NCI-H2196 (cell line): ENCODE data around the gene CACNA1C.
"Not testable (repeated sequence)": the region's sequence is repeated elsewhere in the genome, so short reads cannot be mapped to it uniquely, and the experiment has no call there.

Experiments
- DNase-seq: peaks from one replicate; lab custom pipeline; 2025; ENCODE audit not compliant: unreplicated experiment; lab: John Stamatoyannopoulos, UW

Gene CACNA1C

GRCh38 chr12:2110127-2110526, 57.3 kb downstream of the CACNA1C start:
- DNase-seq: no peak

- DNase-seq: no peak
Measured at GRCh38 chr12:2110849-2111566, 58.2 kb downstream of the CACNA1C start.

GRCh38 chr12:2111826-2112225, 59.0 kb downstream of the CACNA1C start:
- DNase-seq: no peak

- DNase-seq: no peak
Measured at GRCh38 chr12:2112401-2112800, 59.6 kb downstream of the CACNA1C start.

- no peak for DNase-seq
Measured at GRCh38 chr12:2113119-2113912, 60.5 kb downstream of the CACNA1C start.

- DNase-seq: no peak
Measured at GRCh38 chr12:2114071-2114470, 61.3 kb downstream of the CACNA1C start.

GRCh38 chr12:2115101-2115845, 62.5 kb downstream of the CACNA1C start:
- DNase-seq: no peak

- DNase-seq: no peak
Measured at GRCh38 chr12:2117541-2117940, 64.8 kb downstream of the CACNA1C start.

- DNase-seq: no peak
Measured at GRCh38 chr12:2118061-2118460, 65.3 kb downstream of the CACNA1C start.

GRCh38 chr12:2118481-2119255, 65.9 kb downstream of the CACNA1C start:
- DNase-seq: no peak

GRCh38 chr12:2119266-2119665, 66.5 kb downstream of the CACNA1C start:
- no peak for DNase-seq

GRCh38 chr12:2120982-2121758, 68.4 kb downstream of the CACNA1C start:
- no peak for DNase-seq

GRCh38 chr12:2124466-2125023, 71.8 kb downstream of the CACNA1C start:
- DNase-seq: no peak

- DNase-seq: no peak
Measured at GRCh38 chr12:2125651-2126522, 73.1 kb downstream of the CACNA1C start.

GRCh38 chr12:2126676-2127406, 74.1 kb downstream of the CACNA1C start:
- no peak for DNase-seq

- DNase-seq: no peak
Measured at GRCh38 chr12:2129076-2129475, 76.3 kb downstream of the CACNA1C start.

- not testable (repeated sequence) for DNase-seq
Measured at GRCh38 chr12:2135661-2136418, 83.1 kb downstream of the CACNA1C start.

GRCh38 chr12:2136901-2137300, 84.1 kb downstream of the CACNA1C start:
- DNase-seq: no peak
